Neural progenitor cell (in vitro differentiated cells): ENCODE data around the gene SCUBE2.

ENCODE experiments used
- EZH2 ChIP-seq: fragments of 200-600 bp; sonication (generic); IDR thresholded peaks from 2 replicates; pipeline ENCODE4 v1.6.1; 2017; ENCODE audit warnings: antibody characterized with exemption, mild to moderate bottlenecking, moderate library complexity
- EZH2phosphoT487 ChIP-seq: fragments of 200-600 bp; sonication (generic); IDR thresholded peaks from 2 replicates; pipeline ENCODE4 v1.6.1; 2017; ENCODE audit warnings: antibody characterized with exemption
- TF ChIP-seq, protein P1 (sequence below): fragments of 200-600 bp; sonication (generic); IDR thresholded peaks from 2 replicates; pipeline ENCODE4 v1.5.1; 2017; ENCODE audit warnings: antibody characterized with exemption, mild to moderate bottlenecking

- TF ChIP-seq, protein P1, sequence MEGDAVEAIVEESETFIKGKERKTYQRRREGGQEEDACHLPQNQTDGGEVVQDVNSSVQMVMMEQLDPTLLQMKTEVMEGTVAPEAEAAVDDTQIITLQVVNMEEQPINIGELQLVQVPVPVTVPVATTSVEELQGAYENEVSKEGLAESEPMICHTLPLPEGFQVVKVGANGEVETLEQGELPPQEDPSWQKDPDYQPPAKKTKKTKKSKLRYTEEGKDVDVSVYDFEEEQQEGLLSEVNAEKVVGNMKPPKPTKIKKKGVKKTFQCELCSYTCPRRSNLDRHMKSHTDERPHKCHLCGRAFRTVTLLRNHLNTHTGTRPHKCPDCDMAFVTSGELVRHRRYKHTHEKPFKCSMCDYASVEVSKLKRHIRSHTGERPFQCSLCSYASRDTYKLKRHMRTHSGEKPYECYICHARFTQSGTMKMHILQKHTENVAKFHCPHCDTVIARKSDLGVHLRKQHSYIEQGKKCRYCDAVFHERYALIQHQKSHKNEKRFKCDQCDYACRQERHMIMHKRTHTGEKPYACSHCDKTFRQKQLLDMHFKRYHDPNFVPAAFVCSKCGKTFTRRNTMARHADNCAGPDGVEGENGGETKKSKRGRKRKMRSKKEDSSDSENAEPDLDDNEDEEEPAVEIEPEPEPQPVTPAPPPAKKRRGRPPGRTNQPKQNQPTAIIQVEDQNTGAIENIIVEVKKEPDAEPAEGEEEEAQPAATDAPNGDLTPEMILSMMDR: no peak
- TF ChIP-seq EZH2 (no peak), EZH2phosphoT487 (no peak)
Measured at GRCh38 chr11:9072626-9073176, 18.7 kb downstream of the SCUBE2 start.
